Mucosa of stomach (tissue), 1 donor: ENCODE measurements around the gene EIF3L.
A peak's percentile ranks its signal among the peaks of the same experiment; 100 is the strongest.

ENCODE experiments used
- H3K27me3 ChIP-seq: one replicate; pipeline ENCODE4 v1.7.0; 2013; ENCODE audit warnings: mild to moderate bottlenecking, low read length; ENCODE audit not compliant: control insufficient read depth, insufficient read depth
- H3K36me3 ChIP-seq: one replicate; pipeline ENCODE4 v1.7.0; 2013; ENCODE audit warnings: low read length; ENCODE audit not compliant: control insufficient read depth, insufficient read depth
- H3K4me1 ChIP-seq: one replicate; pipeline ENCODE4 v1.7.0; 2013; ENCODE audit warnings: mild to moderate bottlenecking, low read length; ENCODE audit not compliant: control insufficient read depth, insufficient read depth
- H3K4me3 ChIP-seq: one replicate; pipeline ENCODE4 v1.7.0; 2013; ENCODE audit warnings: low read length
- H3K9ac ChIP-seq: one replicate; pipeline ENCODE4 v1.7.0; 2013; ENCODE audit warnings: mild to moderate bottlenecking, low read length, moderate library complexity
- H3K9me3 ChIP-seq: one replicate; pipeline ENCODE4 v1.7.0; 2013; ENCODE audit warnings: mild to moderate bottlenecking, low read length, moderate library complexity; ENCODE audit not compliant: control insufficient read depth
- donor health status: Pancreatic carcinoma.

EIF3L gene

GRCh38 chr22:37918580-37919270 lies 69.5 kb downstream of the EIF3L start:
- Histone ChIP-seq H3K27me3 (no peaks in the 10 kb centered on the region), H3K9me3 (no peaks in the 10 kb centered on the region), H3K4me3 (no peak overlapping the region), H3K4me1 (peaks cover 6% of the 10 kb centered on the region), H3K9ac (no peak overlapping the region), H3K36me3 (no peaks in the 10 kb centered on the region)

GRCh38 chr22:37920126-37920525 lies 70.9 kb downstream of the EIF3L start:
- H3K4me1 ChIP-seq = peaks cover 20% of the 10 kb centered on the region
- H3K27me3 ChIP-seq = no peaks in the 10 kb centered on the region
- H3K9me3 ChIP-seq = no peaks in the 10 kb centered on the region
- H3K4me3 ChIP-seq = no peak overlapping the region
- no peak overlapping the region for H3K9ac ChIP-seq
- no peaks in the 10 kb centered on the region for H3K36me3 ChIP-seq

- Histone ChIP-seq H3K4me1 (peaks cover 23% of the 10 kb centered on the region), H3K4me3 (no peak overlapping the region), H3K9me3 (no peaks in the 10 kb centered on the region), H3K9ac (no peak overlapping the region), H3K27me3 (no peaks in the 10 kb centered on the region), H3K36me3 (peaks cover 8% of the 10 kb centered on the region)
Measured at GRCh38 chr22:37922191-37922590, 73.0 kb downstream of the EIF3L start.

- Histone ChIP-seq H3K9ac (no peak overlapping the region), H3K9me3 (no peaks in the 10 kb centered on the region), H3K36me3 (peaks cover 8% of the 10 kb centered on the region), H3K4me3 (no peak overlapping the region), H3K27me3 (no peaks in the 10 kb centered on the region), H3K4me1 (peaks cover 23% of the 10 kb centered on the region)
Measured at GRCh38 chr22:37923927-37924326, 74.7 kb downstream of the EIF3L start.

GRCh38 chr22:37924386-37925065 lies 75.3 kb downstream of the EIF3L start:
- Histone ChIP-seq H3K36me3 (peaks cover 8% of the 10 kb centered on the region), H3K9me3 (no peaks in the 10 kb centered on the region), H3K9ac (peak overlapping the region; percentile 17), H3K4me1 (peaks cover 29% of the 10 kb centered on the region), H3K27me3 (no peaks in the 10 kb centered on the region), H3K4me3 (no peak overlapping the region)

- Histone ChIP-seq H3K4me1 (peaks cover 37% of the 10 kb centered on the region), H3K36me3 (peaks cover 8% of the 10 kb centered on the region), H3K9ac (no peak overlapping the region), H3K4me3 (no peak overlapping the region), H3K27me3 (no peaks in the 10 kb centered on the region), H3K9me3 (no peaks in the 10 kb centered on the region)
Measured at GRCh38 chr22:37925330-37925729, 76.1 kb downstream of the EIF3L start.

- Histone ChIP-seq H3K9me3 (no peaks in the 10 kb centered on the region), H3K36me3 (peaks cover 8% of the 10 kb centered on the region), H3K4me3 (no peak overlapping the region), H3K9ac (no peak overlapping the region), H3K4me1 (peaks cover 41% of the 10 kb centered on the region), H3K27me3 (no peaks in the 10 kb centered on the region)
Measured at GRCh38 chr22:37925767-37926166, 76.5 kb downstream of the EIF3L start.

- Histone ChIP-seq H3K9ac (no peak overlapping the region), H3K4me3 (no peak overlapping the region), H3K4me1 (peaks cover 45% of the 10 kb centered on the region), H3K9me3 (no peaks in the 10 kb centered on the region), H3K27me3 (no peaks in the 10 kb centered on the region), H3K36me3 (peaks cover 8% of the 10 kb centered on the region)
Measured at GRCh38 chr22:37926358-37926757, 77.1 kb downstream of the EIF3L start.

GRCh38 chr22:37926771-37927636 lies 77.8 kb downstream of the EIF3L start:
- Histone ChIP-seq H3K9me3 (no peaks in the 10 kb centered on the region), H3K27me3 (no peaks in the 10 kb centered on the region), H3K4me3 (no peak overlapping the region), H3K9ac (no peak overlapping the region), H3K4me1 (peaks cover 51% of the 10 kb centered on the region), H3K36me3 (peaks cover 8% of the 10 kb centered on the region)

GRCh38 chr22:37927637-37927936 lies 78.4 kb downstream of the EIF3L start:
- H3K4me1 ChIP-seq = peaks cover 56% of the 10 kb centered on the region
- H3K27me3 ChIP-seq = no peaks in the 10 kb centered on the region
- no peaks in the 10 kb centered on the region for H3K9me3 ChIP-seq
- peaks cover 8% of the 10 kb centered on the region for H3K36me3 ChIP-seq
- no peak overlapping the region for H3K9ac ChIP-seq
- no peak overlapping the region for H3K4me3 ChIP-seq

GRCh38 chr22:37929390-37929789 lies 80.2 kb downstream of the EIF3L start:
- Histone ChIP-seq H3K9me3 (no peaks in the 10 kb centered on the region), H3K4me3 (no peak overlapping the region), H3K27me3 (no peaks in the 10 kb centered on the region), H3K36me3 (peaks cover 16% of the 10 kb centered on the region), H3K4me1 (peaks cover 61% of the 10 kb centered on the region), H3K9ac (no peak overlapping the region)
